ENCODE measurements around the gene ZNF276. TPM values are rescaled to one million over a fixed set of nuclear protein-coding genes. Genes with fewer than 3 reads are reported as not detected.
A peak's percentile ranks its signal among the peaks of the same experiment; 100 is the strongest.
"Not testable (repeated sequence)": the region's sequence is repeated elsewhere in the genome, so short reads cannot be mapped to it uniquely, and the experiment has no call there.

ZNF276 gene
- total RNA-seq, 2 donors from 2014 or later = 36.0 to 72.1 TPM

DNA sequence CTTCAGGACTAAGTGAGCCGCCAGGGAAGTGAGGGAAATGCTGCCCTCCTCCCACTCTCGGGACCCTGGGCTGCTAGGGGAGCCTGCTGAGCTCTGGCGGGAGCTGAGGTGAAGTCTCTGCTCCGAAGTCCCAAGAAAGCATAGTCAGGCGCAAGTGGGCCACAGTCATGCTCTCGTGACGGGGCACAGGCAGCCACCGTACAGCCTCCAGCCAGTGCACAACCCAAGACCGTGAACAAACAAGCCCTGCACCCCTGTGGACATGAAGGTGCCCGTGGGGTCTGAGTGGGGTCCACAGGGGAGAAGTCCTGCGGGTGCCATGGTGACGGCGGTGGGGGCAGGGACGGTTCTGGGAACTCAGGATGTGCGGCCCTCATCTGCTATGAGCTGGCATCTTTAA, 24.7 kb downstream of the ZNF276 start:
- no peak for ATAC-seq
- Mint-ChIP-seq H3K4me1 (ENCODE audit: low read depth in 2 of 2) (peaks cover 0 to 8% of the 10 kb centered on the region in 2 donors), H3K9me3 (no peaks in the 10 kb centered on the region), H3K27ac (no peak overlapping the region), H3K27me3 (no peaks in the 10 kb centered on the region), H3K4me3 (no peak overlapping the region), H3K36me3 (peaks cover 5% of the 10 kb centered on the region)
- no peak for DNase-seq (ENCODE audit: low spot score)

DNA sequence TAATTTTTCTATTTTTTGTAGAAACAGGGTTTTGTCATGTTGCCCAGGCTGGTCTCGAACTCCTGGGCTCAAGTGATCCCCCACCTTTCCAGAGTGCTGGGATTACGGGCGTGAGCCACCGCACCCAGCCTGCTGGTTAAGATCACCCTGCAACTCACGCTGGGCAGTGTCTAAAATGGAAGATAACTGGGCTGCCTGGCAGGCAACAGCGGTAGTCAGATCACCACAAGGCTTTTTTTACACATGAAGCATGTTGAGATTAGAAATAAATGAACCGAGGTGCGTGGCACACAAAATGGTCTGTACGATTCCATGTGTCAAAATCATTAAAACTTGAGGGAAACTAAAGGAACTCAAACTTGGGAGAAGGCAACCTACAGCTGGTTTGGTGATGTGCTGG, 26.7 kb downstream of the ZNF276 start:
- H3K4me3 Mint-ChIP-seq = no peak overlapping the region
- H3K27me3 Mint-ChIP-seq = no peaks in the 10 kb centered on the region
- H3K4me1 Mint-ChIP-seq (ENCODE audit: low read depth in 2 of 2) = peaks cover under 1 to 6% of the 10 kb centered on the region in 2 donors
- ATAC-seq = no peak
- H3K27ac Mint-ChIP-seq = no peak overlapping the region
- peaks cover 7% of the 10 kb centered on the region for H3K36me3 Mint-ChIP-seq
- DNase-seq (ENCODE audit: low spot score) = no peak
- H3K9me3 Mint-ChIP-seq = no peaks in the 10 kb centered on the region

DNA sequence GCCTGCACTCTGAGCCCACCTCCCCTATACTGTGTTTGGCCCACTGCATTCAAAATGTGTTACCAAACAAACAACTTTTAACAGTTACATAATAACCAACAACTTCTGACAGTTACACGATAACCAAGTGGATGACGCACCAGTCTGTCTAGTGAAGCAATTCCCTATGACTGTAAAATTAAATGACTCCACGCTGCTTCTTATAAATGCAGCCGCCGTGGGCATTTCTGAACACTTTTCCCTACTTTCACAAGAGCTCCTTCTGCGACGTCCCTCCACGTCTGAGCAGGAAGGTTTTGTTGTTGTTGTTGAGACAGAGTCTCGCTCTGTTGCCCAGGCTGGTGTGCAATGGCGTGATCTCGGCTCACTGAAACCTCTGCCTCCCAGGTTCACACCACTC, 27.6 kb downstream of the ZNF276 start:
- Mint-ChIP-seq H3K4me3 (no peak overlapping the region), H3K9me3 (no peaks in the 10 kb centered on the region), H3K27ac (peak overlapping the region in 1 of 2 donors; percentile 64), H3K36me3 (peaks cover 12% of the 10 kb centered on the region), H3K4me1 (ENCODE audit: low read depth in 2 of 2) (peaks cover 7 to 9% of the 10 kb centered on the region in 2 donors), H3K27me3 (no peaks in the 10 kb centered on the region)
- no peak for ATAC-seq
- DNase-seq (ENCODE audit: low spot score) = no peak

DNA sequence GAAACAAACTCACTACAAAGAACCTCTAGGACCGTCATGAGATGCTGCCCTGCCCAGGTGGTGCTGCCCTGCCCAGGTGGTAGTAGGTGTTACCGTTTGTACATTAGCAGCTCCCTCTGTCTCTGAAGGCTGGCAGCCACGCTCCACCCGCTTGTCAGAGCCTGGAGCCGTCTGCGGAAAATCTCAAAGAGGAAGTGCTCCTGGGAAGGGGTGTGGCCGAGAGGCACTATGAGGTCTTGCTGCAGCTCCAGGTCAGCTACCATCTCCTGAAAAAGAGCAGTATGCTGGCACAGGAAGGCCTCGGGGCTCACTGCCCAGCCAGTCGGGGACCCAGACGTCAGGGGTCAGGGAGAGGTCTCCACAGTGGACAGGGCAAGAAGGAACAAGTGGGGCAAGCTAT, 28.3 kb downstream of the ZNF276 start:
- H3K4me1 Mint-ChIP-seq (ENCODE audit: low read depth in 2 of 2) = peaks cover 7 to 11% of the 10 kb centered on the region in 2 donors
- peaks cover 12% of the 10 kb centered on the region for H3K36me3 Mint-ChIP-seq
- H3K9me3 Mint-ChIP-seq = no peaks in the 10 kb centered on the region
- no peaks in the 10 kb centered on the region for H3K27me3 Mint-ChIP-seq
- peak overlapping the region in 1 of 2 donors; percentile 64 for H3K27ac Mint-ChIP-seq
- no peak overlapping the region for H3K4me3 Mint-ChIP-seq
- ATAC-seq (no peak), DNase-seq (ENCODE audit: low spot score) (no peak)

DNA sequence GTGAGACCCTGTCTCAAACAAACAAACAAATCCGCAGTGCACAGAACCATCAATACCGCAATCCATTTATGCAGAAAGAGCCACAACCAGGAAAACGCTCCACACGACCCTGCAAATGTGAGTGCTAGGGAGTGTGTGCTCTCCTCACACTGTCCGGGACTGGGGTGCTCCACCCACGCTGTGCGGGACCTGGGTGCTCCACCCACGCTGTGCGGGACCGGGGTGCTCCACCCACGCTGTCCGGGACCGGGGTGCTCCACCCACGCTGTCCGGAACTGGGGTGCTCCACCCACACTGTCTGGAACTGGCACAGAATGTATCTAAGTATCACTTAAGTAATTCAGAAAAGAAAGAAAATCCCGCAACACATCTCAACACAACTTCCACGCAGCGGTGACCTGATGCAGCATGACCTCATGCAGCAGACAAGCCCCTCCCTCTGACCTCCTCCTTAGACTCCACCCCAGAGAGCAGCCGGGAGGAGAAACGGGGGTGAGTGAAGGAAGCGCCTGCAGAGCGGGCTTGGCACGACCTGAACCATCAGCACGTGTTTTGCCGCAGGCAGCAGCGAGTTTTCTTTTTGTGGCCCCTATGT, 38.5 kb downstream of the ZNF276 start:
- Mint-ChIP-seq H3K4me3 (no peak overlapping the region), H3K27ac (peak overlapping the region; percentile 84 to 97), H3K9me3 (no peaks in the 10 kb centered on the region), H3K27me3 (no peaks in the 10 kb centered on the region), H3K4me1 (ENCODE audit: low read depth in 2 of 2) (peaks cover 33 to 34% of the 10 kb centered on the region in 2 donors), H3K36me3 (peaks cover 5% of the 10 kb centered on the region)
- ATAC-seq = no peak
- no peak for DNase-seq (ENCODE audit: low spot score)

DNA sequence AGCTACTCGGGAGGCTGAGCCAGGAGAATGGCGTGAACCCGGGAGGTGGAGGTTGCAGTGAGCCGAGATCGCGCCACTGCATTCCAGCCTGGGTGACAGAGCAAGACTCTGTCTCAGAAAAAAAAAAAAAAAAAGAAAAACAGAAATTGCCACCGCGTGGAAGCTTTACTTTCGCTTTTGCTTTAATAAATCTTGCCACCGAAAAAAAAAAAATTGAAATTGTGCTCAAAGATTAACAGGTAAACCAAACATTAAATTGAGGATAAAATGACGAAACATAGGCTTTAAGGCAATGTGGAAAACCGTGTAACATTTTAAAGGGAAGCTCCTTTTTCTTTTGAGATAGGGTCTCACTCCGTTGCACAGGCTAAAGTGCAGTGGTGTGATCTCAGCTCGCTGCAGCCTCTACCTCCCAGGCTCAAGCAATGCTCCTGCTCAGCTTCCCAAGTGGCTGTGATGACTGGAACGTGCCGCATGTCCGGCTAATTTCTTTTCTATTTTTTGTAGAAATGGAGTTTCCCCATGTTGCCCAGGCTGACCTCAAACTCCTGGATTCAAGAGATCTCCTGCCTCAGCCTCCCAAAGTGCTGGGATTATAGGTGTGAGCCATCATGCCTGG, 40.1 kb downstream of the ZNF276 start:
- peak overlapping the region; percentile 84 to 97 for H3K27ac Mint-ChIP-seq
- peaks cover 36 to 38% of the 10 kb centered on the region in 2 donors for H3K4me1 Mint-ChIP-seq (ENCODE audit: low read depth in 2 of 2)
- DNase-seq (ENCODE audit: low spot score) = no peak
- H3K4me3 Mint-ChIP-seq = peak overlapping the region; percentile 84
- no peak for ATAC-seq
- no peaks in the 10 kb centered on the region for H3K9me3 Mint-ChIP-seq
- H3K36me3 Mint-ChIP-seq = no peaks in the 10 kb centered on the region
- H3K27me3 Mint-ChIP-seq = no peaks in the 10 kb centered on the region

DNA sequence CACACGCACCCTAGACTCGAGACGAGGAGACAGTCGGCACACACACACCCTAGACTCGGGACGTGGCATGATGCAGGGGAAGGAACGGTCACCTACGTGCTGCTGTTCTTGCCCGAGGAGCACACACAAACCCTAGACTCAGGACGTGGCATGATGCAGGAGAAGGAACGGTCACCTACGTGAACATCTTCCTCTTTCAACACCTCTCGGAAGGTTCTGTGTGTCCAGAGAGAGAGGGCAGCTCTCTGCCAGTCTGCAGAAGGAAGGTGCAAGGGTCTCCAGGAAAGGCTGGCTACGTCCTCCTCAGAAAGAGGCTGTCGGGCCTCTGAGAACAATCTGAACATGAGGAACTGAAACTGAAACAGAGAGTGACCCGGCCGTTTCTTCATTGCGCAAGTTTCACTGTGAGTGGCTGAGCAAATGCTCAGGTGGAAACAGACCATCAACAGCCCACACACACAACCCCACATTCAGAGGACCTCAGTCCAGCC, 43.4 kb downstream of the ZNF276 start:
- H3K4me3 Mint-ChIP-seq = peak overlapping the region; percentile 88
- H3K36me3 Mint-ChIP-seq = peaks cover 7% of the 10 kb centered on the region
- H3K27ac Mint-ChIP-seq = peak overlapping the region; percentile 90 to 99
- peaks cover 38 to 40% of the 10 kb centered on the region in 2 donors for H3K4me1 Mint-ChIP-seq (ENCODE audit: low read depth in 2 of 2)
- H3K27me3 Mint-ChIP-seq = no peaks in the 10 kb centered on the region
- H3K9me3 Mint-ChIP-seq = no peaks in the 10 kb centered on the region
- DNase-seq (ENCODE audit: low spot score) (peak; percentile 76), ATAC-seq (peak; percentile 94)

DNA sequence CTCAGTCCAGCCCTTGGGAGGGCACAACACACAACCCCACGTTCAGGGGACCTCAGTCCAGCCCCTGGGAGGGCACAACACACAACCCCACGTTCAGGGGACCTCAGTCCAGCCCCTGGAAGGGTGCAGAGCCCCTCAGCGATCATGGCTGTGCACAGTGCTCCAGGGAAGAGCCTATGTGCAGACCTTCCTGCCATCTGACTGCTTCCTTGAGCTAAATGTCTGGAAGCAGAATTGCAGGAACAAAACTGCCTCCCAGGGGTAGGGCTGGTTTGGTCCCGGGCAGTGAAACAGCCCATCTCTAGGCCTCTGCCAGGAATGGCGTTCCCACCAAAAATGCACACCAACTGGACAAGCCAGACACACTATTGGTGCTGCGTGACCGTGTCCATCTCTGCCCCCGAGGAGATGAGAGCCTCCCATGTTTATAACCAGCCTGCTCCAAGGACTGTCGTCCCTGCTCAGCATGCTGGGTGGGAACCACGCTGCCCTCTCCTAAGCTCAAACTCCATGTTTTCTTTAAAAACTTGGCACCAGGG, 44.0 kb downstream of the ZNF276 start:
- no peaks in the 10 kb centered on the region for H3K9me3 Mint-ChIP-seq
- peak overlapping the region; percentile 90 to 99 for H3K27ac Mint-ChIP-seq
- ATAC-seq (peak in 1 of 2 donors; percentile 3), DNase-seq (ENCODE audit: low spot score) (no peak)
- peaks cover 7% of the 10 kb centered on the region for H3K36me3 Mint-ChIP-seq
- no peaks in the 10 kb centered on the region for H3K27me3 Mint-ChIP-seq
- peak overlapping the region; percentile 88 for H3K4me3 Mint-ChIP-seq
- peaks cover 34 to 37% of the 10 kb centered on the region in 2 donors for H3K4me1 Mint-ChIP-seq (ENCODE audit: low read depth in 2 of 2)

DNA sequence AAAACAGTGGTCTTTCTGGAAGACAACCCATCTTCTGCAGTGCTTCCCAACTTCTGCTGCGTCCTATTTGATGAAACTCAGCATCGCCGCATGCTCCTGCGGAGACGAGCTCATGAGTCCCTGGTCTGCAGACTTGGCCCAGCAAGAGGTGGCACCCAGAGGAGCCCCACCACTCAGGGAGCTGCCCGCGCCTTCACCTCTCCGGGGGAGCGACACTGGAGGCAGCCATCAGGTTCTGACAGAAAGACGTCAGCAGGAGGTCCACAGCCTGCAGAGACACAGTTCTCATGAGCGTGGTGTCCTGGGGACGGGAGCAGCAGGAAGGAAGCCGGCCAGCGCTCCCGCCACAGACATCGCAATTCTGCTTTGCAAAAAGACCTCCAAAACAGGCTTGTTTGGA, 49.0 kb downstream of the ZNF276 start:
- H3K27ac Mint-ChIP-seq = no peak overlapping the region
- peaks cover 0 to 4% of the 10 kb centered on the region in 2 donors for H3K4me1 Mint-ChIP-seq (ENCODE audit: low read depth in 2 of 2)
- no peaks in the 10 kb centered on the region for H3K27me3 Mint-ChIP-seq
- DNase-seq (ENCODE audit: low spot score) (no peak), ATAC-seq (no peak)
- H3K9me3 Mint-ChIP-seq = no peaks in the 10 kb centered on the region
- H3K36me3 Mint-ChIP-seq = peaks cover 15% of the 10 kb centered on the region
- no peak overlapping the region for H3K4me3 Mint-ChIP-seq

DNA sequence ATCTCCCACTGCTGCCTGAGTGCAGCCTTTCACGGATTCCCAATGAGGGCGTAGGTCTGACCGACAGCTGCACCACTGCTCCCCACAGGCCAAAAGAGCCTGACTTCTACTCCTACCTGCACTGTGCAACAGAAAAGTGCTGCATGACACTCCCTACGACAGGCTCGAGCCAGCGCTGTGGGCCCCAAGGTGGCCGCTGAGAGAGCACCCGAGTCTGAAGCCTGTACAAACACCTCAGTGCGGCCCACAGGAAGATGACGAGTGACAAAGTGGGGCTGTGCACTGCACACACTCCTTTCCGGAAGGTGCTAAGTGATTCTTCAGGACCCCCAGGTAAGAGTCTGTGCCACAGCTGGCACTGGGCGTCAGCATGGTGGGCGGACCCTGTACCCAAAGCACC, 53.9 kb downstream of the ZNF276 start:
- H3K27me3 Mint-ChIP-seq = no peaks in the 10 kb centered on the region
- H3K9me3 Mint-ChIP-seq = no peaks in the 10 kb centered on the region
- no peak for DNase-seq (ENCODE audit: low spot score)
- no peaks in the 10 kb centered on the region for H3K4me1 Mint-ChIP-seq (ENCODE audit: low read depth in 2 of 2)
- H3K27ac Mint-ChIP-seq = no peak overlapping the region
- no peak for ATAC-seq
- no peak overlapping the region for H3K4me3 Mint-ChIP-seq
- H3K36me3 Mint-ChIP-seq = peaks cover 8% of the 10 kb centered on the region

DNA sequence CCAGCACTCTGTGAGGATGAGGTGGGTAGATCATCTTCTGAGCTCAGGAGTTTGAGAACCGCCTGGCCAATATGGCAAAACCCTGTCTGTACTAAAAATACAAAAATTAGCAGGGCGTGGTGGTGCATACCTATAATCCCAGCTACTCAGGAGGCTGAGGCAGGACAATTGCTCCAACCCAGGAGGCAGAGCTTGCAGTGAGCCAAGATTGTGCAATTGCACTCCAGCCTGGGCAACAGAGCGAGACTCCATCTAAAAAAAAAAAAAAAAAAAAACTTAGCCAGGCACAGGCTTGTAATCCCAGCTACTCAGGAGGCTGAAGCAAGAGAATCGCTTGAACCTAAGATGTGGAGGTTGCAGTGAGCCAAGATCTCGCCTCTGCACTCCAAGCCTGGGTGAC, 56.9 kb downstream of the ZNF276 start:
- H3K36me3 Mint-ChIP-seq; DNase-seq (ENCODE audit: low spot score); H3K27ac Mint-ChIP-seq; H3K4me1 Mint-ChIP-seq (ENCODE audit: low read depth in 2 of 2); ATAC-seq; H3K4me3 Mint-ChIP-seq; H3K9me3 Mint-ChIP-seq; H3K27me3 Mint-ChIP-seq: not testable (repeated sequence)

DNA sequence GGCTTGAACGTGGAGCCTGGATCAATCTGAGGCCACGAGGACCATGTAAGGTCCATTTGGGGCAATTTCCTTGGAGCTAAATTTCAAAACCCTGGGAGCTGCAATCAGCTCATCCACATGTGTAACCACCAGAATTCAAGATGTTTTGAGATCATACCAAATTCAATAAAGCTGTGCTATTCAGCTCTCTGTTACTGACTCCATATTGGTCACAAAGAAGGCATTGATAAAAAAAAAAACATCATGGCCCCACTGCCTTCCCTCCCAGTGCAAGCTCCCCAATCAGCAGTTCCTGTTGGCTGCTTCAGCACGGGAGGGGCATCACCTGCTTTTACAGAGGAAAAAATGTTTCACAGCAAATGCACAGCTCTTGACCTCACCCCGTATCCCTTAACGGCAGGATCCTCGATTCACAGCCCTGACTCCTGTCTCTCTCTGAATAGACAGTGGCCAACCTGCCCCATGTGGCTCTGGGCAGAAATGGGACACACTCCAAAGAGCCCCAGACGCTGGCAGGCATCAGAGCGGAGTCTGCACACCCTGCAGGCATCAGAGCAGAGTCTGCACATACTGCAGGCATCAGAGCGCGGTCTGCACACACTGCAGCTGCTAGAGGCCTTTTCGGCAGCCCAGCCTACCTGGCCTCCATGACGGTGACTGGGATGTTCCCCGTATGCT, 58.0 kb downstream of the ZNF276 start:
- Mint-ChIP-seq H3K9me3 (no peaks in the 10 kb centered on the region), H3K4me3 (no peak overlapping the region), H3K27me3 (no peaks in the 10 kb centered on the region), H3K4me1 (ENCODE audit: low read depth in 2 of 2) (peaks cover 0 to 5% of the 10 kb centered on the region in 2 donors), H3K36me3 (peaks cover 7% of the 10 kb centered on the region), H3K27ac (no peak overlapping the region)
- ATAC-seq (no peak), DNase-seq (ENCODE audit: low spot score) (no peak)

DNA sequence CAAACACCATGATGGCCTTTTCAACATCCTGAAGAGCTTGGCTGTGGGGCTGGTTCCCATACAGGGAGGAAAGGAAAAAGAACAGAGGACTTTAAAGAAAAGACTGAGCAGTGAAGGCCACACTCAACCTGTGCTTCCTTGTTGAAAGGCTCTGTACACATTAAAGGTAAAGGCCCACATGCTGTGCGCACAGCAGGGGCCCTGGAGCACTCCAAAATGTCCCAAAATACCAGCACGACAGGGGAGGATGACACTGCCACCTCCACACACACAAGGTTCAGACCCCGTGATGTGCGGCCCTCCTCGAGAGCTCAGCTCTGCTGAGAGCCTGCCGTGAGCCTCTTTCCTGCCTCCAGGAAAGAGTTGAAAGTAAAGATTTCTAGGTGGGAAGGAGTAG, 58.6 kb downstream of the ZNF276 start:
- H3K4me1 Mint-ChIP-seq (ENCODE audit: low read depth in 2 of 2) = peaks cover 0 to 6% of the 10 kb centered on the region in 2 donors
- ATAC-seq (no peak), DNase-seq (ENCODE audit: low spot score) (no peak)
- no peak overlapping the region for H3K4me3 Mint-ChIP-seq
- peaks cover 10% of the 10 kb centered on the region for H3K36me3 Mint-ChIP-seq
- H3K9me3 Mint-ChIP-seq = no peaks in the 10 kb centered on the region
- H3K27me3 Mint-ChIP-seq = no peaks in the 10 kb centered on the region
- H3K27ac Mint-ChIP-seq = no peak overlapping the region

DNA sequence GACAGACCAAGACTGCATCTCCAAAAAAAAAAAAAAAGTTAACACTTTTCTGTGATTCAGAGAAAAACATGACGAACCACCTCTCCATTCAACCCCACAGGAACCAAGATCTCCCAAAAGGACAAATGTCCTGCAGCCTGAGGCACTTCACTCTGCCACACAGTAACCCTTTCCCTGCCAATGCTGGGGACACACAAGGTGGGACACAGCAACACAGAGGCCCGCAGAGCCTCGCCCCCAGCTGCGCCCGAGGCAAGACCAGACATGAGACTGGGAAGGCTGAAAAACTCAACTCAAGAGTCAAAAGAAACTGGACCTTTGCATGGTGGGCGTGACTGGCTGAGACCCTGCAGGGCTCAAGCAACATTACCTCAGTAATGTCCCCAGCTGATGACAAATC, 61.2 kb downstream of the ZNF276 start:
- Mint-ChIP-seq H3K27ac (peak overlapping the region in 1 of 2 donors; percentile 45), H3K4me3 (no peak overlapping the region), H3K27me3 (no peaks in the 10 kb centered on the region), H3K36me3 (peaks cover 16% of the 10 kb centered on the region), H3K4me1 (ENCODE audit: low read depth in 2 of 2) (peaks cover 7 to 18% of the 10 kb centered on the region in 2 donors), H3K9me3 (no peaks in the 10 kb centered on the region)
- no peak for DNase-seq (ENCODE audit: low spot score)
- ATAC-seq = no peak
